GM23248 (cell line): ENCODE measurements around the gene SS18L1. TPM values are rescaled to one million over a fixed set of nuclear protein-coding genes. Genes with fewer than 3 reads are reported as not detected.
"Not testable (repeated sequence)": the region's sequence is repeated elsewhere in the genome, so short reads cannot be mapped to it uniquely, and the experiment has no call there.

Experiments used
- DNase-seq: peaks from one replicate; pipeline ENCODE4 v3.0.0-alpha.2; 2015
- H2AFZ ChIP-seq: fragments of 200-600 bp; sonication (generic); 2 replicates; pipeline ENCODE4 v1.6.1; 2016; ENCODE audit warnings: antibody characterized with exemption
- H3F3A ChIP-seq: fragments of 200-600 bp; sonication (generic); 2 replicates; pipeline ENCODE4 v1.6.1; 2016; ENCODE audit warnings: mild to moderate bottlenecking, antibody characterized with exemption, mixed run types; ENCODE audit not compliant: insufficient read depth
- H3K27ac ChIP-seq: fragments of 200-600 bp; sonication (generic); 2 replicates; pipeline ENCODE4 v1.5.1; 2016; ENCODE audit warnings: mild to moderate bottlenecking
- H3K27me3 ChIP-seq: fragments of 200-600 bp; sonication (generic); replicated peaks from 2 replicates; pipeline ENCODE4 v1.6.1; 2016; ENCODE audit warnings: mild to moderate bottlenecking; ENCODE audit not compliant: insufficient read depth
- H3K36me3 ChIP-seq: fragments of 200-600 bp; sonication (generic); 2 replicates; pipeline ENCODE4 v1.6.1; 2016; ENCODE audit warnings: low read depth, mild to moderate bottlenecking
- H3K4me1 ChIP-seq: fragments of 200-600 bp; sonication (generic); 2 replicates; pipeline ENCODE4 v1.6.1; 2016; ENCODE audit warnings: mild to moderate bottlenecking; ENCODE audit not compliant: insufficient read depth
- H3K4me2 ChIP-seq: fragments of 200-600 bp; sonication (generic); one replicate; pipeline ENCODE4 v1.6.1; 2016; ENCODE audit warnings: mild to moderate bottlenecking; ENCODE audit not compliant: unreplicated experiment
- H3K4me3 ChIP-seq: fragments of 200-600 bp; sonication (generic); 2 replicates; pipeline ENCODE4 v1.5.1; 2016; ENCODE audit warnings: mild to moderate bottlenecking
- H3K79me2 ChIP-seq: fragments of 200-600 bp; sonication (generic); 2 replicates; pipeline ENCODE4 v1.6.1; 2016; ENCODE audit warnings: mild to moderate bottlenecking; ENCODE audit not compliant: insufficient read depth
- H3K9ac ChIP-seq: fragments of 200-600 bp; sonication (generic); 2 replicates; pipeline ENCODE4 v1.6.1; 2016; ENCODE audit warnings: mild to moderate bottlenecking
- H3K9me2 ChIP-seq: fragments of 200-600 bp; sonication (generic); 2 replicates; pipeline ENCODE4 v1.6.1; 2016; ENCODE audit warnings: mixed run types, mild to moderate bottlenecking, moderate library complexity; ENCODE audit not compliant: insufficient read depth
- H3K9me3 ChIP-seq: fragments of 200-600 bp; sonication (generic); one replicate; pipeline ENCODE4 v1.6.1; 2017; ENCODE audit warnings: low read depth
- H4K20me1 ChIP-seq: fragments of 200-600 bp; sonication (generic); 2 replicates; pipeline ENCODE4 v1.6.0; 2016; ENCODE audit not compliant: insufficient read depth
- EZH2 ChIP-seq: fragments of 200-600 bp; sonication (generic); IDR thresholded peaks from 2 replicates; pipeline ENCODE4 v1.6.1; 2018; ENCODE audit warnings: antibody characterized with exemption, mild to moderate bottlenecking; ENCODE audit not compliant: insufficient read depth, poor library complexity, severe bottlenecking
- EZH2phosphoT487 ChIP-seq: fragments of 200-600 bp; sonication (generic); IDR thresholded peaks from 2 replicates; pipeline ENCODE4 v1.6.1; 2018; ENCODE audit warnings: antibody characterized with exemption, moderate library complexity, mild to moderate bottlenecking, low read depth; ENCODE audit not compliant: insufficient read depth
- WGBS, 2 experiments: methylation state at CpG; one replicate each; pipeline ENCODE4 v1.1.6; 2015 to 2017; ENCODE audit warnings: low lambda C conversion rate in 2 of 2, low coverage in 1 of 2; ENCODE audit errors: missing lambda C conversion rate in 2 of 2; 5-methylcytosine and 5-hydroxymethylcytosine counted together
- in situ Hi-C: fragments of 300-500 bp; cut with MboI; formaldehyde crosslinking; loops from 2 replicates; pipeline ENCODE4 v1.15.0; 2020
- polyA plus RNA-seq: library from polyadenylated mRNA; unstranded; fragments of >200 nt; fragmentation: Nextera tagmentation; extraction: Ambion mirVana; gene quantifications from 2 replicates; pipeline ENCODE4 v1.2.1, GENCODE V29; 2016
- total RNA-seq: library from RNA; depleted of rRNA; stranded (reverse); fragments of >200 nt; shearing (Covaris generic); gene quantifications from 2 replicates; pipeline ENCODE4 v1.2.3, GENCODE V29; 2014

SS18L1 gene
- total and polyA plus RNA-seq, 2 experiments from 2014 or later, result 2.3 to 8.8 TPM

GRCh38 chr20:62145688-62146018 is 2.1 kb downstream of the SS18L1 start:
- H2AFZ ChIP-seq, result no peak overlapping the region
- H3F3A ChIP-seq, result peaks cover 23% of the 10 kb centered on the region
- no peak overlapping the region for H3K4me2 ChIP-seq
- no peak for DNase-seq
- no peaks in the 10 kb centered on the region for H3K36me3 ChIP-seq
- TF ChIP-seq EZH2phosphoT487 (no peak), EZH2 (no peak)
- H3K9me2 ChIP-seq, result no peaks in the 10 kb centered on the region
- WGBS, 2 experiments, result 96 to 97% methylated on average over 7 of the region's 7 CpGs
- H3K27me3 ChIP-seq, result no peaks in the 10 kb centered on the region
- H3K9ac ChIP-seq, result no peak overlapping the region; the same call in 1 of the 2 replicates
- peaks cover 87% of the 10 kb centered on the region for H3K79me2 ChIP-seq
- H3K9me3 ChIP-seq, result no peaks in the 10 kb centered on the region
- in situ Hi-C loops, result no loop called here
- peaks cover 10% of the 10 kb centered on the region for H4K20me1 ChIP-seq
- peaks cover 22% of the 10 kb centered on the region for H3K4me1 ChIP-seq
- no peak overlapping the region for H3K27ac ChIP-seq
- H3K4me3 ChIP-seq, result no peak overlapping the region

GRCh38 chr20:62146019-62146755 is 2.6 kb downstream of the SS18L1 start:
- Histone ChIP-seq H3K36me3 (no peaks in the 10 kb centered on the region), H3K4me3 (no peak overlapping the region), H3K27ac (no peak overlapping the region), H2AFZ (no peak overlapping the region), H3K9me2 (no peaks in the 10 kb centered on the region), H3K4me1 (peaks cover 16% of the 10 kb centered on the region), H3K27me3 (no peaks in the 10 kb centered on the region), H3K9me3 (no peaks in the 10 kb centered on the region), H3K9ac (no peak overlapping the region), H4K20me1 (peaks cover 5% of the 10 kb centered on the region), H3K79me2 (peaks cover 87% of the 10 kb centered on the region), H3F3A (peaks cover 18% of the 10 kb centered on the region), H3K4me2 (no peak overlapping the region)
- in situ Hi-C loops, result no loop called here
- TF ChIP-seq EZH2phosphoT487 (no peak), EZH2 (no peak)
- no peak for DNase-seq
- 92 to 94% methylated on average over 18 to 22 of the region's 22 CpGs for WGBS, 2 experiments

GRCh38 chr20:62147125-62147524 is 3.6 kb downstream of the SS18L1 start:
- Histone ChIP-seq H3K27ac (no peak overlapping the region), H3F3A (peaks cover 8% of the 10 kb centered on the region), H3K4me2 (no peak overlapping the region), H3K4me1 (peaks cover 9% of the 10 kb centered on the region), H4K20me1 (no peaks in the 10 kb centered on the region; the same call in 1 of the 2 replicates), H3K9ac (no peak overlapping the region), H3K4me3 (no peak overlapping the region), H2AFZ (no peak overlapping the region), H3K36me3 (no peaks in the 10 kb centered on the region), H3K79me2 (peaks cover 87% of the 10 kb centered on the region), H3K27me3 (no peaks in the 10 kb centered on the region), H3K9me3 (no peaks in the 10 kb centered on the region), H3K9me2 (no peaks in the 10 kb centered on the region)
- in situ Hi-C loops, result no loop called here
- 91 to 92% methylated on average over 6 of the region's 6 CpGs for WGBS, 2 experiments
- no peak for DNase-seq
- no peak for TF ChIP-seq EZH2

- Histone ChIP-seq H3K9me2 (no peaks in the 10 kb centered on the region), H3K9me3 (no peaks in the 10 kb centered on the region), H3K4me1 (peaks cover 9% of the 10 kb centered on the region), H3K36me3 (no peaks in the 10 kb centered on the region), H2AFZ (no peak overlapping the region), H4K20me1 (no peaks in the 10 kb centered on the region; the same call in 1 of the 2 replicates), H3K4me2 (no peak overlapping the region), H3K9ac (no peak overlapping the region), H3K4me3 (no peak overlapping the region), H3K27ac (no peak overlapping the region), H3K79me2 (peaks cover 87% of the 10 kb centered on the region), H3K27me3 (no peaks in the 10 kb centered on the region), H3F3A (peaks cover 6% of the 10 kb centered on the region)
- TF ChIP-seq EZH2, result no peak
- in situ Hi-C loops, result no loop called here
- no peak for DNase-seq
- 93% methylated on average over 9 of the region's 9 CpGs for WGBS, 2 experiments
Measured at GRCh38 chr20:62147528-62147927, 4.0 kb downstream of the SS18L1 start.

GRCh38 chr20:62148383-62148782 is 4.8 kb downstream of the SS18L1 start:
- H3K9me2 ChIP-seq, H3K9me3 ChIP-seq, H3K27ac ChIP-seq, in situ Hi-C loops, H2AFZ ChIP-seq, DNase-seq, H3K4me1 ChIP-seq, H3K27me3 ChIP-seq, H3K4me3 ChIP-seq, H3F3A ChIP-seq, H3K36me3 ChIP-seq, H3K9ac ChIP-seq, H4K20me1 ChIP-seq, H3K4me2 ChIP-seq: not testable (repeated sequence)
- 93 to 97% methylated on average over 5 to 10 of the region's 10 CpGs for WGBS, 2 experiments
- peaks cover 92% of the 10 kb centered on the region for H3K79me2 ChIP-seq
